C4-2B (cell line): ENCODE data around the gene SGPP2.

Source experiments
- H3K27ac ChIP-seq: fragments of 450-650 bp; 2 replicates; pipeline ENCODE4 v1.5.1; 2017
- ZFX ChIP-seq: fragments of 450-650 bp; IDR thresholded peaks from 2 replicates; pipeline ENCODE4 v1.6.1; 2017
- TF ChIP-seq, protein P1 (sequence below): fragments of 450-650 bp; conservative IDR thresholded peaks from 2 replicates; pipeline ENCODE4 v1.5.1; 2017; ENCODE audit warnings: mild to moderate bottlenecking

SGPP2 gene

DNA sequence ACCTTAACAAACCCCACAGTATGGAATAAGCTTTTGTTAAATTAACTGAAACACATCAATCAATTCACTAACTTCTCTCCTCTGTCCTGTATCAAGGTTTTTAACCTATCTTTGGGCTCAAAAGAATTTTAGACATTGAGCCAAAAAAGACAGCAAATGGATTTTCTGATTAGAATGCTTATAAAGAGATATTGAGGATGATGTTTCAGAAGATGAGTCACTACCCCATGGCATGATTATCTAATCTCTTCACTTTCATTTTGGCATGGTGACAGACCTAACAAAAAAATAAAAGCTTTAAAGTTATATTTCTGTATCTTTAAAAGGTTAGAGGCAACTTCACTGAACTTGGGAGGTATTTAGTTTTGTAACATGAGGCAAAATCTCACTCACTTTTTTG is 55.5 kb downstream of the SGPP2 start:
- no peak overlapping the region for H3K27ac ChIP-seq
- TF ChIP-seq ZFX = no peak
- TF ChIP-seq, protein P1, sequence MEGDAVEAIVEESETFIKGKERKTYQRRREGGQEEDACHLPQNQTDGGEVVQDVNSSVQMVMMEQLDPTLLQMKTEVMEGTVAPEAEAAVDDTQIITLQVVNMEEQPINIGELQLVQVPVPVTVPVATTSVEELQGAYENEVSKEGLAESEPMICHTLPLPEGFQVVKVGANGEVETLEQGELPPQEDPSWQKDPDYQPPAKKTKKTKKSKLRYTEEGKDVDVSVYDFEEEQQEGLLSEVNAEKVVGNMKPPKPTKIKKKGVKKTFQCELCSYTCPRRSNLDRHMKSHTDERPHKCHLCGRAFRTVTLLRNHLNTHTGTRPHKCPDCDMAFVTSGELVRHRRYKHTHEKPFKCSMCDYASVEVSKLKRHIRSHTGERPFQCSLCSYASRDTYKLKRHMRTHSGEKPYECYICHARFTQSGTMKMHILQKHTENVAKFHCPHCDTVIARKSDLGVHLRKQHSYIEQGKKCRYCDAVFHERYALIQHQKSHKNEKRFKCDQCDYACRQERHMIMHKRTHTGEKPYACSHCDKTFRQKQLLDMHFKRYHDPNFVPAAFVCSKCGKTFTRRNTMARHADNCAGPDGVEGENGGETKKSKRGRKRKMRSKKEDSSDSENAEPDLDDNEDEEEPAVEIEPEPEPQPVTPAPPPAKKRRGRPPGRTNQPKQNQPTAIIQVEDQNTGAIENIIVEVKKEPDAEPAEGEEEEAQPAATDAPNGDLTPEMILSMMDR = no peak

DNA sequence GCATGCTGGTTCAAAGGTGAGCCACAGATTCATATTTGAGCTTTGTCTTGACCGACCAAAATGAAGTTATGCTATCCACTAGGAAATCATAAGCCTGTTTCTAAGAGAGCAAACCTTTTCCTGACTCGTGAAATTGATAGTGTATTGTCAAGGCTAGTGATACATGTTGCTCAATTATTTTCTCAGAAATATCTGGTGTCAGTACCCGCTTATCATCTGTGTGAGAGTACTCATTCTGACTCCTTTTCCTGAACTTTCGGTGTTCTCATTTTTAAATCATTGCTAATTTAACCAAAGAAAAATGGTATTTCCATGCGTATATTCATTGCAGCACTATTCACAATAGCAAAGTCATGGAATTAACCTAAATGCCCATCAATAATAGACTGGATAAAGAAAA is 56.2 kb downstream of the SGPP2 start:
- no peak overlapping the region for H3K27ac ChIP-seq
- TF ChIP-seq ZFX = no peak
- TF ChIP-seq, protein P1 = no peak

DNA sequence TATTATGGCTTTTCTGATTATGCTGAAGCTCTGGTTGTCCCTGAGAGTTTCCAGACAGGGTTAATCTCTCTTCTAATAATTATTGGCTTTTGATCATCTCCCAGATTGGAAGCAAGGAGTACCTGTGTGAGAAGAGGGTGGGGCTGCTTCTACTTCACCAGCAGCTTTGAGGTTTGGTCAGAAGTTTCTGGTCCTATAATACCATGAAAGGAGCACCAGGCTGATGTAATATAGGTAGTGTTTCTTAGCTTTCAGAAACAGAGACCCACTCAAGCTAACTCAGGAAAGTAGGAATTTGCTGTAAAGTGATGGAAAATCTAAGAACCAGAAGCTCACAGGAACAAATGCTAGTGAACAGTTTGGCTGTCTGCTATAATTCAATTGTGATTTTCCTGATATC is 57.6 kb downstream of the SGPP2 start:
- TF ChIP-seq ZFX = no peak
- TF ChIP-seq, protein P1 = no peak

DNA sequence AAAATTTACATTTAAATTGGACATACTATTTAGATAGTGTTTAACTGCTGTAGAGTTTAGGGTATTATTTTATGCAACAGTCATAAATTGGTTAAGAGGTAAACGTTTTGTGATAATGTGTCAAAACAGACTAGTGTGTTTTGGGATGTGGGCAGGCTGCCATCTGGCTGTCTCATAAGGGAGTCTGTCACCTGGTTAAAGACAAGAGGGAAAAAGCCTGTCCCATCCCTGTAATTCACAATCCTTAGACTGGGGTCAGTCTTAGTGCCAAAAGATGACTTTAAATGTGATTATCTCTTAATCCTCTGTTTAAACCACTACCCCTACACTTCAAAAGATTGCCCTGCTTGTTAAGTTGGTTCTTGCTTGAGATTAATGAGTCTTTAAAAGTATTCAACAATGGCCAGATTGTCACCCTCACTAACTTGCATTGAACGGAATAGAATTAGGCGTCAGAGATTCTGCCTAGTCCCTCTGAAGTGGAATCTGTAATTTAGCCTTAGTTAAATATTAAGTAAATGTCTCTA is 59.2 kb downstream of the SGPP2 start:
- H3K27ac ChIP-seq = no peak overlapping the region
- no peak for TF ChIP-seq ZFX
- TF ChIP-seq, protein P1 = no peak

More for the DNA sequence above, 57.6 kb downstream of the SGPP2 start:
- H3K27ac ChIP-seq = no peak overlapping the region

DNA sequence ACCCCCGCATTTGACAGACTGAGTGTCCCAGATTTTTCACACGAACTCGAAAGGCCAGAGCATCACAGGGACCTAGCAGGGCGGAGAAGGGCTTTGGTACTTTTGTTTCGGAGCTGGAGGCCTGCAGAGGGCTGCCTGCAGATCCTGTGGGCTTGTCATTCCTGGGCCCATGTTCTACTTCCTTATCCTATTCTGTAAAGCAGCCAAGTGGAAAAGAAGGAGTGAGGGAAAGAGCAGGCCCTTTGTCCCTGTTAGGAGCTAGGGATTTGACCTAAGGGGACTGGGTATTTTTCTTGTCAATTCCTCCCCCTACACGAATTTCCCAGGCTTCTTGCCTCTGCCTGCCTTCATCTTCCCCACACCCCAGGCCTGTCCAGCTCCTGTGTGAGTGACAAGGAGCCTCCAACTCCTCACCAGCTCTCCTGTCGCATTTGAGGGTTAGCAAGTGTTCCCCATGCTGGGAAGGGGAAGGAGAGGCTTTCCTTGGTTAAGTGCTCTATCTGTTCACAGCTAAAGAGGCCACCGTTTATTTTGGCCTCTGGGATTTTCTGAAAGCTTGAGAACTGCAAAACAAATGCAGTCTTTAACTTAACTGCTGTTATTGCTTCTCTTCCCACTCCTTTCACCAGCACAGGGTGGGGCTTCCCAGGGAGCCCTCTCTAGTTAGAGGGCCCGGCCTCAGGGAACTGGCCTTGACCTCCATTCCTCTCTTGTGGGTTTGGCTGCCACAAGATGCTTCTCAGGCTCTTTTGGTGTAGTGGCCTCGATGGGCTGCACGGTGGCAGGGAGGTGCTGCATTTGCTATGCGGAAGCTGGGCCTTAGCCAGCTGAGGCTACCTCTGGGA is 61.2 kb downstream of the SGPP2 start:
- TF ChIP-seq, protein P1 = no peak
- TF ChIP-seq ZFX = no peak
- H3K27ac ChIP-seq = no peak overlapping the region

DNA sequence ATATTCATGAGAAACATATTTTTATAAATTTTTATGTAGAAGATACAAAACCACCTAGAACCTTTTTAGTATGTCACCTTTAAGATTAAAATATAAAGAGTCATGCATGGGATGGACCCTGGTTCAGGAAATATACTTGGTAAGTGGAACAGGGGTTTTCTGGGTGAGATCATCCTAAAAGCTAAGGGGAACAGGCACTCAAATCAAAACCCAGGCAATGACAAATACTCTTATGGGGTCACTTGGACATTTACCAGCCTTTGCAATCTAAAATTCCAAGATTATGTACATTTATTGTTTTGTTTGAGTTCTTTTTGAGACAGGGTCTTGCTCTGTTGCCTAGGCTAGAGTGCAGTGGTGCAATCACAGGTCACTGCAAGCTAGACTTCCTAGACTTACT is 65.8 kb downstream of the SGPP2 start:
- no peak for TF ChIP-seq ZFX
- TF ChIP-seq, protein P1 = no peak
- no peak overlapping the region for H3K27ac ChIP-seq

DNA sequence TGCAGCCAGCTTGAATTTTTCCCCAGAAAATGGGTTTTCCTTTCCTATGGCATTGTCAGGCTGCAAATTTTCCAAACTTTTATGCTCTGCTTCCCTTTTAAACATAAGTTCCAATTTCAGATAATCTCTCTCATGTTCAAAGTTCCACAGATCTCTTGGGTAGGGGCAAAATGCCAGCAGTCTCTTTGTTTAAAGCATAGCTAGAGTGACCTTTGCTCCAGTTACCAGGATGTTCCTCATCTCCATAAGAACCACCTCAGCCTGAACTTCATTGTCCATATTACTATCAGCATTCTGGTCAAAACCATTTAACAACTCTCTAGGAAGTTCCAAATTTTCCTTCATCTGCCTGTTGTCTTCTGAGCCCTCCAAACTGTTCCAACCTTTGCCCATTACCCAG is 68.3 kb downstream of the SGPP2 start:
- no peak overlapping the region for H3K27ac ChIP-seq

More for the DNA sequence above, 68.3 kb downstream of the SGPP2 start:
- TF ChIP-seq, protein P1 = no peak
- no peak for TF ChIP-seq ZFX
